K562 (cell line): ENCODE data around the gene RBM34. TPM values are rescaled to one million over a fixed set of nuclear protein-coding genes. Genes with fewer than 3 reads are reported as not detected.

ENCODE experiments used
- BHLHE40 ChIP-seq: IDR thresholded peaks from 2 replicates; pipeline ENCODE4 v1.6.1; 2011; ENCODE audit warnings: low read length, improper control_type of control experiment
- CBFA2T3 ChIP-seq: fragments of 450-650 bp; IDR thresholded peaks from 2 replicates; pipeline ENCODE4 v1.6.1; 2017
- DNMT1 ChIP-seq: fragments of 450-650 bp; IDR thresholded peaks from 2 replicates; pipeline ENCODE4 v1.6.1; 2016; ENCODE audit warnings: antibody characterized with exemption, mild to moderate bottlenecking
- ETS2 ChIP-seq: IDR thresholded peaks from 2 replicates; pipeline ENCODE4 v1.6.1; 2016; ENCODE audit warnings: borderline replicate concordance, missing genetic modification characterization, mild to moderate bottlenecking, moderate library complexity, missing compliant biosample characterization; ENCODE audit not compliant: poor library complexity, severe bottlenecking
- HDAC6 ChIP-seq: IDR thresholded peaks from 2 replicates; pipeline ENCODE4 v1.6.1; 2012; ENCODE audit warnings: low read depth, mild to moderate bottlenecking, control low read depth, inconsistent platforms, low read length, moderate library complexity
- KDM1A ChIP-seq, 2 experiments: fragments of 450-650 bp; IDR thresholded peaks; 2 replicates each; pipeline ENCODE4 v1.6.1; 2016; ENCODE audit warnings: mild to moderate bottlenecking in 2 of 2
- LCOR ChIP-seq: sonication (generic); formaldehyde crosslinking; IDR thresholded peaks from 2 replicates; pipeline ENCODE4 v1.8.0; 2022; ENCODE audit warnings: mild to moderate bottlenecking, missing genetic modification reagents
- RB1 ChIP-seq: fragments of 450-650 bp; IDR thresholded peaks from 2 replicates; pipeline ENCODE4 v1.6.1; 2017; ENCODE audit warnings: low read depth, mild to moderate bottlenecking
- RBM34 ChIP-seq: fragments of 200-400 bp; formaldehyde crosslinking; IDR thresholded peaks from 2 replicates; pipeline ENCODE4 v1.6.1; 2018; ENCODE audit warnings: low read length, borderline replicate concordance; ENCODE audit not compliant: insufficient read depth
- ZNF507 ChIP-seq: conservative IDR thresholded peaks from 2 replicates; pipeline ENCODE4 v1.6.1; 2017; ENCODE audit warnings: missing genetic modification characterization, missing compliant biosample characterization
- ZNF764 ChIP-seq: fragments of 250-450 bp; sonication (Bioruptor Pico); IDR thresholded peaks from 2 replicates; pipeline ENCODE4 v1.4.0; 2020; ENCODE audit warnings: low read depth, mild to moderate bottlenecking, moderate library complexity
- polyA plus RNA-seq, 8 experiments: library from polyadenylated mRNA; depleted of rRNA in 4 of 8; stranded (reverse) in 5 of 8; unstranded in 3 of 8; fragments of >200 nt; fragmentation: Nextera tagmentation in 2 of 8; fragmentation: Illumina TruSeq in 1 of 8; extraction: Ambion mirVana in 2 of 8; extraction: Trizol in 1 of 8; gene quantifications; 2 replicates each; pipeline versions ENCODE4 v1.2.1 to v1.2.3, GENCODE V29; 2011 to 2014; ENCODE audit warnings: inconsistent platforms in 1 of 8, missing spikeins in 1 of 8
- total RNA-seq, 7 experiments: library from RNA; depleted of rRNA in 6 of 7; stranded (reverse); fragments of >200 nt in 6 of 7; fragmentation: Illumina TruSeq in 2 of 7; extraction: Trizol in 2 of 7; gene quantifications; 2 replicates each; pipeline versions ENCODE4 v1.2.1 to v1.2.3, GENCODE V29; 2011 to 2021; ENCODE audit warnings: low replicate concordance in 1 of 7
- TF ChIP-seq, protein P1 (sequence below): fragments of 450-650 bp; IDR thresholded peaks from 2 replicates; pipeline ENCODE4 v1.6.1; 2016; ENCODE audit warnings: low read depth
- TF ChIP-seq, protein P2 (sequence below): sonication (generic); formaldehyde crosslinking; IDR thresholded peaks from 2 replicates; pipeline ENCODE4 v1.8.1; 2022; ENCODE audit warnings: missing genetic modification reagents
- TF ChIP-seq, protein P3 (sequence below): sonication (generic); formaldehyde crosslinking; IDR thresholded peaks from 2 replicates; pipeline ENCODE4 v1.8.0; 2022; ENCODE audit warnings: missing genetic modification reagents, mild to moderate bottlenecking, moderate library complexity, borderline replicate concordance
- TF ChIP-seq, protein P4 (sequence below): fragments of 450-650 bp; formaldehyde crosslinking; IDR thresholded peaks from 2 replicates; pipeline ENCODE4 v1.4.0; 2022; ENCODE audit warnings: missing genetic modification characterization

The RBM34 gene
- total and polyA plus RNA-seq, 9 of the 15 experiments (the other 6 are each of a cell fraction or from before 2014, with no cell fraction given), result 64.0 to 178 (median 124) TPM

DNA sequence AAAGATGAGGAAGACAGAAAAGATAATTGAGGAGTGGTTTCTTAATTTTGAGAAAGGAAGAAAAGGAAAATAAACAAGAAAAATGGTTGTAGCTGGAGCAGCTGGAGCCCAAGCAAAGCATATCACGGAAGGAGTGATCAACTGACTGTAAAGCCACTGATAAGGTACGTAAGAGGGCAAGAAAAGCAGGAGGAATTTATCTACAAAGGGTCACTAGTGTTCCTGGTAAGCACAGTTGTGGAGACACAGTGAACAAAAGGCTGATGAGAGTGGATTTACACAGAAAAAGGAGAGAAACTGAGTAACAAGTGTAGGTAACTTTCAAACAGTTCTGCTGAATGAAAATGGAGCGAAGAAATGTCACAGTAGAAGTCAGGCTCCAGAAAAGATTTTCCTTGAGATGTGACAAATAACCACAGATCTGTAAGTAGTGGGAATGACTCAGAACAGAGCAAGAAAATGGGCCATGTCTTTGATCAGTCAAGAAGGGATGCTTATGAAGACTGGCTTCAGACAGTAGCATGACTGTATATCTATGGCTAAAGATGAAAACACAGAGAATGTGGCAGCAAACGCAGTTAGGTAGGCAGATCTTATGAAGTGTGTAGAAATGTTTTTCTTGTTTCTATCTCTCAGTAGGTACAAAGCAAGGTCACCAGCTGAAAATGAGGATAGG, 45.6 kb upstream of the RBM34 start (continued):
- TF ChIP-seq, protein P1, sequence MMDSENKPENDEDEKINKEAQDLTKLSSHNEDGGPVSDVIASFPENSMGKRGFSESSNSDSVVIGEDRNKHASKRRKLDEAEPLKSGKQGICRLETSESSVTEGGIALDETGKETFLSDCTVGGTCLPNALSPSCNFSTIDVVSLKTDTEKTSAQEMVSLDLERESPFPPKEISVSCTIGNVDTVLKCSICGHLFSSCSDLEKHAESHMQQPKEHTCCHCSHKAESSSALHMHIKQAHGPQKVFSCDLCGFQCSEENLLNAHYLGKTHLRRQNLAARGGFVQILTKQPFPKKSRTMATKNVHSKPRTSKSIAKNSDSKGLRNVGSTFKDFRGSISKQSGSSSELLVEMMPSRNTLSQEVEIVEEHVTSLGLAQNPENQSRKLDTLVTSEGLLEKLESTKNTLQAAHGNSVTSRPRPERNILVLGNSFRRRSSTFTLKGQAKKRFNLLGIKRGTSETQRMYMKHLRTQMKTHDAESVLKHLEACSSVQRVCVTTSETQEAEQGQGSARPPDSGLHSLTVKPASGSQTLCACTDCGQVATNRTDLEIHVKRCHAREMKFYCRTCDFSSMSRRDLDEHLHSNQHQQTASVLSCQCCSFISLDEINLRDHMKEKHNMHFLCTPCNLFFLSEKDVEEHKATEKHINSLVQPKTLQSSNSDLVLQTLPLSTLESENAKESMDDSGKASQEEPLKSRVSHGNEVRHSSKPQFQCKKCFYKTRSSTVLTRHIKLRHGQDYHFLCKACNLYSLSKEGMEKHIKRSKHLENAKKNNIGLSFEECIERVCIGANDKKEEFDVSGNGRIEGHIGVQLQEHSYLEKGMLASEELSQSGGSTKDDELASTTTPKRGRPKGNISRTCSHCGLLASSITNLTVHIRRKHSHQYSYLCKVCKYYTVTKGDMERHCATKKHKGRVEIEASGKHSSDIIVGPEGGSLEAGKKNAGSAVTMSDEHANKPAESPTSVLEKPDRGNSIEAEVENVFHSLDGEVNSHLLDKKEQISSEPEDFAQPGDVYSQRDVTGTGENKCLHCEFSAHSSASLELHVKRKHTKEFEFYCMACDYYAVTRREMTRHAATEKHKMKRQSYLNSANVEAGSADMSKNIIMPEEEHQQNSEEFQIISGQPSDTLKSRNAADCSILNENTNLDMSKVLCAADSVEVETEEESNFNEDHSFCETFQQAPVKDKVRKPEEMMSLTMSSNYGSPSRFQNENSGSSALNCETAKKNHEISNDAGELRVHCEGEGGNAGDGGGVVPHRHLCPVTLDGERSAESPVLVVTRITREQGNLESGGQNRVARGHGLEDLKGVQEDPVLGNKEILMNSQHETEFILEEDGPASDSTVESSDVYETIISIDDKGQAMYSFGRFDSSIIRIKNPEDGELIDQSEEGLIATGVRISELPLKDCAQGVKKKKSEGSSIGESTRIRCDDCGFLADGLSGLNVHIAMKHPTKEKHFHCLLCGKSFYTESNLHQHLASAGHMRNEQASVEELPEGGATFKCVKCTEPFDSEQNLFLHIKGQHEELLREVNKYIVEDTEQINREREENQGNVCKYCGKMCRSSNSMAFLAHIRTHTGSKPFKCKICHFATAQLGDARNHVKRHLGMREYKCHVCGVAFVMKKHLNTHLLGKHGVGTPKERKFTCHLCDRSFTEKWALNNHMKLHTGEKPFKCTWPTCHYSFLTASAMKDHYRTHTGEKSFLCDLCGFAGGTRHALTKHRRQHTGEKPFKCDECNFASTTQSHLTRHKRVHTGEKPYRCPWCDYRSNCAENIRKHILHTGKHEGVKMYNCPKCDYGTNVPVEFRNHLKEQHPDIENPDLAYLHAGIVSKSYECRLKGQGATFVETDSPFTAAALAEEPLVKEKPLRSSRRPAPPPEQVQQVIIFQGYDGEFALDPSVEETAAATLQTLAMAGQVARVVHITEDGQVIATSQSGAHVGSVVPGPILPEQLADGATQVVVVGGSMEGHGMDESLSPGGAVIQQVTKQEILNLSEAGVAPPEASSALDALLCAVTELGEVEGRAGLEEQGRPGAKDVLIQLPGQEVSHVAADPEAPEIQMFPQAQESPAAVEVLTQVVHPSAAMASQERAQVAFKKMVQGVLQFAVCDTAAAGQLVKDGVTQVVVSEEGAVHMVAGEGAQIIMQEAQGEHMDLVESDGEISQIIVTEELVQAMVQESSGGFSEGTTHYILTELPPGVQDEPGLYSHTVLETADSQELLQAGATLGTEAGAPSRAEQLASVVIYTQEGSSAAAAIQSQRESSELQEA, result peak; percentile 21; the same call in 1 of the 2 replicates
- 0 out of 2 replicates have a peak, but pooled peaks have one; percentile 11 for TF ChIP-seq BHLHE40
- TF ChIP-seq RB1, result no peak
- TF ChIP-seq ETS2 (tag), result no peak
- peak; percentile 96; the same call in 1 of the 2 replicates for TF ChIP-seq DNMT1
- TF ChIP-seq, protein P2, sequence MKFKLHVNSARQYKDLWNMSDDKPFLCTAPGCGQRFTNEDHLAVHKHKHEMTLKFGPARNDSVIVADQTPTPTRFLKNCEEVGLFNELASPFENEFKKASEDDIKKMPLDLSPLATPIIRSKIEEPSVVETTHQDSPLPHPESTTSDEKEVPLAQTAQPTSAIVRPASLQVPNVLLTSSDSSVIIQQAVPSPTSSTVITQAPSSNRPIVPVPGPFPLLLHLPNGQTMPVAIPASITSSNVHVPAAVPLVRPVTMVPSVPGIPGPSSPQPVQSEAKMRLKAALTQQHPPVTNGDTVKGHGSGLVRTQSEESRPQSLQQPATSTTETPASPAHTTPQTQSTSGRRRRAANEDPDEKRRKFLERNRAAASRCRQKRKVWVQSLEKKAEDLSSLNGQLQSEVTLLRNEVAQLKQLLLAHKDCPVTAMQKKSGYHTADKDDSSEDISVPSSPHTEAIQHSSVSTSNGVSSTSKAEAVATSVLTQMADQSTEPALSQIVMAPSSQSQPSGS (CRISPR knock-in tag), result no peak
- TF ChIP-seq LCOR (CRISPR knock-in tag), result no peak
- TF ChIP-seq, protein P3, sequence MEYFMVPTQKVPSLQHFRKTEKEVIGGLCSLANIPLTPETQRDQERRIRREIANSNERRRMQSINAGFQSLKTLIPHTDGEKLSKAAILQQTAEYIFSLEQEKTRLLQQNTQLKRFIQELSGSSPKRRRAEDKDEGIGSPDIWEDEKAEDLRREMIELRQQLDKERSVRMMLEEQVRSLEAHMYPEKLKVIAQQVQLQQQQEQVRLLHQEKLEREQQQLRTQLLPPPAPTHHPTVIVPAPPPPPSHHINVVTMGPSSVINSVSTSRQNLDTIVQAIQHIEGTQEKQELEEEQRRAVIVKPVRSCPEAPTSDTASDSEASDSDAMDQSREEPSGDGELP (CRISPR knock-in tag), result no peak
- TF ChIP-seq, protein P4, sequence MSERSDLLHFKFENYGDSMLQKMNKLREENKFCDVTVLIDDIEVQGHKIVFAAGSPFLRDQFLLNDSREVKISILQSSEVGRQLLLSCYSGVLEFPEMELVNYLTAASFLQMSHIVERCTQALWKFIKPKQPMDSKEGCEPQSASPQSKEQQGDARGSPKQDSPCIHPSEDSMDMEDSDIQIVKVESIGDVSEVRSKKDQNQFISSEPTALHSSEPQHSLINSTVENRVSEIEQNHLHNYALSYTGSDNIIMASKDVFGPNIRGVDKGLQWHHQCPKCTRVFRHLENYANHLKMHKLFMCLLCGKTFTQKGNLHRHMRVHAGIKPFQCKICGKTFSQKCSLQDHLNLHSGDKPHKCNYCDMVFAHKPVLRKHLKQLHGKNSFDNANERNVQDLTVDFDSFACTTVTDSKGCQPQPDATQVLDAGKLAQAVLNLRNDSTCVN (CRISPR knock-in tag), result no peak
- no peak for TF ChIP-seq HDAC6
- no peak for TF ChIP-seq ZNF507
- TF ChIP-seq CBFA2T3, result peak; percentile 47; the same call in 1 of the 2 replicates
- TF ChIP-seq RBM34, result no peak
- TF ChIP-seq ZNF764, result no peak
- peak; percentile 49 to 50; a peak in 3 of 4 replicates for TF ChIP-seq KDM1A (IDR thresholded peaks at IDR 0.05)
